GM12892 (cell line): ENCODE results near the gene CDH2.

ENCODE experiments used
- POLR2A ChIP-seq: IDR thresholded peaks from 2 replicates; pipeline ENCODE4 v1.6.1; 2011; ENCODE audit warnings: low read depth, low read length, control low read depth
- POLR2AphosphoS5 ChIP-seq: IDR thresholded peaks from 2 replicates; pipeline ENCODE4 v1.6.1; 2011; ENCODE audit warnings: low read depth, low read length, control low read depth

- TF ChIP-seq POLR2AphosphoS5: no peak
- no peak for TF ChIP-seq POLR2A
These were observed 144.8 kb downstream of the CDH2 start for GRCh38 chr18:28032177-28032576.
